Liver (tissue), 3 donors: ENCODE data around the gene CXCR6.

Source experiments
- ATF3 ChIP-seq: IDR thresholded peaks from 2 replicates; pipeline ENCODE4 v1.6.1; 2016; ENCODE audit warnings: antibody characterized with exemption
- CTCF ChIP-seq: fragments of 150-350 bp; IDR thresholded peaks from 2 replicates; pipeline ENCODE4 v1.5.1; 2017; ENCODE audit warnings: improper control_type of control experiment, low read depth, low read length; ENCODE audit not compliant: missing input control
- EGR1 ChIP-seq, 2 donors: IDR thresholded peaks; 2 replicates each; pipeline ENCODE4 v1.6.1; 2016 to 2018; ENCODE audit warnings: antibody characterized with exemption in 2 of 2, low read depth in 2 of 2
- FOXA1 ChIP-seq: IDR thresholded peaks from 2 replicates; pipeline ENCODE4 v1.6.1; 2016; ENCODE audit warnings: antibody characterized with exemption
- FOXA2 ChIP-seq: IDR thresholded peaks from 2 replicates; pipeline ENCODE4 v1.6.1; 2016; ENCODE audit warnings: antibody characterized with exemption
- JUND ChIP-seq, 2 donors: IDR thresholded peaks; 2 replicates each; pipeline ENCODE4 v1.6.1; 2016; ENCODE audit warnings: antibody characterized with exemption in 2 of 2
- MAX ChIP-seq: IDR thresholded peaks from 2 replicates; pipeline ENCODE4 v1.6.1; 2016; ENCODE audit warnings: antibody characterized with exemption
- RAD21 ChIP-seq, 2 donors: IDR thresholded peaks; 2 replicates each; pipeline ENCODE4 v1.6.1; 2016; ENCODE audit warnings: antibody characterized with exemption in 2 of 2, mild to moderate bottlenecking in 2 of 2
- REST ChIP-seq: IDR thresholded peaks from 2 replicates; pipeline ENCODE4 v1.6.1; 2016; ENCODE audit warnings: antibody characterized with exemption, mild to moderate bottlenecking
- SP1 ChIP-seq: IDR thresholded peaks from 2 replicates; pipeline ENCODE4 v1.6.1; 2018; ENCODE audit warnings: antibody characterized with exemption, mild to moderate bottlenecking
- TAF1 ChIP-seq: conservative IDR thresholded peaks from 2 replicates; pipeline ENCODE4 v1.6.1; 2016; ENCODE audit warnings: antibody characterized with exemption, mild to moderate bottlenecking
- YY1 ChIP-seq: IDR thresholded peaks from 2 replicates; pipeline ENCODE4 v1.6.1; 2016; ENCODE audit warnings: antibody characterized with exemption, mild to moderate bottlenecking
- ZBTB33 ChIP-seq: IDR thresholded peaks from 2 replicates; pipeline ENCODE4 v1.6.1; 2016; ENCODE audit warnings: antibody characterized with exemption
- donor health status: healthy.
- donor health status: healthy.

- TF ChIP-seq CTCF (no peak), ATF3 (no peak), FOXA2 (no peak), MAX (no peak), SP1 (no peak), ZBTB33 (no peak), YY1 (no peak), RAD21 (IDR thresholded peaks at IDR 0.05) (no peak), JUND (IDR thresholded peaks at IDR 0.05) (no peak), EGR1 (IDR thresholded peaks at IDR 0.05; ENCODE audit: low read depth in 2 of 2) (no peak), TAF1 (no peak), FOXA1 (no peak), REST (no peak)
Observed at GRCh38 chr3:45955706-45956105, 12.4 kb downstream of the CXCR6 start.
